AG09309 (cell line): ENCODE measurements around the gene SYNE4.

Experiments used
- DNase-seq: peaks from one replicate; pipeline ENCODE4 v3.0.0-alpha.2; 2010; ENCODE audit warnings: low read depth
- H3K4me3 ChIP-seq: 2 replicates; pipeline ENCODE4 v1.5.1; 2011; ENCODE audit warnings: mild to moderate bottlenecking, low read depth, low read length, moderate library complexity; ENCODE audit not compliant: control insufficient read depth
- TF ChIP-seq, protein P1 (sequence below): IDR thresholded peaks from 2 replicates; pipeline ENCODE4 v1.5.1; 2011; ENCODE audit warnings: mild to moderate bottlenecking, low read depth, low read length, inconsistent platforms; ENCODE audit not compliant: insufficient read depth, control insufficient read depth; ENCODE audit errors: missing control alignments

Gene SYNE4

GRCh38 chr19:36008336-36008978 lies at the start of gene SYNE4:
Gene SYNE4 (minus strand): TSS chr19:36008813. CDS start chr19:36008681, 132 bp downstream.
- no peak for DNase-seq
- H3K4me3 ChIP-seq, result peak within 1 kb of the TSS; percentile 52
- TF ChIP-seq, protein P1, sequence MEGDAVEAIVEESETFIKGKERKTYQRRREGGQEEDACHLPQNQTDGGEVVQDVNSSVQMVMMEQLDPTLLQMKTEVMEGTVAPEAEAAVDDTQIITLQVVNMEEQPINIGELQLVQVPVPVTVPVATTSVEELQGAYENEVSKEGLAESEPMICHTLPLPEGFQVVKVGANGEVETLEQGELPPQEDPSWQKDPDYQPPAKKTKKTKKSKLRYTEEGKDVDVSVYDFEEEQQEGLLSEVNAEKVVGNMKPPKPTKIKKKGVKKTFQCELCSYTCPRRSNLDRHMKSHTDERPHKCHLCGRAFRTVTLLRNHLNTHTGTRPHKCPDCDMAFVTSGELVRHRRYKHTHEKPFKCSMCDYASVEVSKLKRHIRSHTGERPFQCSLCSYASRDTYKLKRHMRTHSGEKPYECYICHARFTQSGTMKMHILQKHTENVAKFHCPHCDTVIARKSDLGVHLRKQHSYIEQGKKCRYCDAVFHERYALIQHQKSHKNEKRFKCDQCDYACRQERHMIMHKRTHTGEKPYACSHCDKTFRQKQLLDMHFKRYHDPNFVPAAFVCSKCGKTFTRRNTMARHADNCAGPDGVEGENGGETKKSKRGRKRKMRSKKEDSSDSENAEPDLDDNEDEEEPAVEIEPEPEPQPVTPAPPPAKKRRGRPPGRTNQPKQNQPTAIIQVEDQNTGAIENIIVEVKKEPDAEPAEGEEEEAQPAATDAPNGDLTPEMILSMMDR, result no peak

DNA sequence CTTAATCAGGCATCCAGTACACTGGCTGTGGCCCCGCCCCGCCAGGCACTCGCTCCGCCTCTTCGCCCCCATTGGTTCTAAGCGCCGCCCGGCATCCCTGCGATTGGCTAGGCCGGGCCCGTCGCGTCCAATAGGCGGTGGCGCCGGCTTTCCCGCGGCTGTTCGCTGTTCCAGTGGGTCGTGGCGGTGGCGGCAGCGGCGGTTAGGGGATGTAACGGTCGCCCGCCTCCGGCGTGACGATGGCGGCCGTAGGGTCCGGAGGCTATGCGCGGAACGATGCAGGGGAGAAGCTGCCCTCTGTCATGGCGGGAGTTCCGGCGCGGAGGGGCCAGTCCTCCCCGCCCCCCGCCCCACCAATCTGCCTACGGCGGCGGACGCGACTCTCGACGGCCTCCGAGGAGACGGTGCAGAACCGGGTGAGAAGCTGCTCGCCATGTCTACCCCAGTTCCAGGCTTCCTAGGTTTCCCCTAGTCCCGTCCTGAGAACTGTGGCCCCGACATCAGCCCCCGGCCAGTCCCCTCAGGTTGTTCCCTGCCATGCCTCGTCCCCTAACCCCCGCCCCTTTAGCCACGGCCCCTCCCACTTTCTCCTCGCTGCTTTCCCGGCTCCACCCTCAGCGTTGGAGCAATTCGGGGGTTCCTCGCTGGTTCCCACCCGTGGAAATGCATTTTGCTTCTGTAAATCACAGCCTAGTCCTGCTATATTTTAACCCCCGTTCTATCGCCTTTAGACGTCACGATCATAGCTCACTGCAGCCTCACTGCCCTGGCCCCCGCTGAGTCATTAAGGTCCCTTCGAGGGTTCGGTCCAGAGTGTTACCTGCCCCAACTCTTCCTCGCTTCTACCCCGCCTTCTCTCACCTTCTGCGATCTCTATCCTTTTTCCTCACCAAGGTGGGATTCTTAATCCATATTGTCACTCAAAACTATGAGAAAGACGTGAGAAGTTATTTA lies 46.4 kb upstream of the SYNE4 start, which contains the start of gene WDR62:
Gene WDR62, plus strand, starts transcription at position 165 of the 954 bp plus-strand sequence. Its CDS starts 75 bp downstream, at position 240.
- TF ChIP-seq, protein P1, result no peak
- peak within 1 kb of the TSS; percentile 83 for H3K4me3 ChIP-seq
- DNase-seq, result no peak

DNA sequence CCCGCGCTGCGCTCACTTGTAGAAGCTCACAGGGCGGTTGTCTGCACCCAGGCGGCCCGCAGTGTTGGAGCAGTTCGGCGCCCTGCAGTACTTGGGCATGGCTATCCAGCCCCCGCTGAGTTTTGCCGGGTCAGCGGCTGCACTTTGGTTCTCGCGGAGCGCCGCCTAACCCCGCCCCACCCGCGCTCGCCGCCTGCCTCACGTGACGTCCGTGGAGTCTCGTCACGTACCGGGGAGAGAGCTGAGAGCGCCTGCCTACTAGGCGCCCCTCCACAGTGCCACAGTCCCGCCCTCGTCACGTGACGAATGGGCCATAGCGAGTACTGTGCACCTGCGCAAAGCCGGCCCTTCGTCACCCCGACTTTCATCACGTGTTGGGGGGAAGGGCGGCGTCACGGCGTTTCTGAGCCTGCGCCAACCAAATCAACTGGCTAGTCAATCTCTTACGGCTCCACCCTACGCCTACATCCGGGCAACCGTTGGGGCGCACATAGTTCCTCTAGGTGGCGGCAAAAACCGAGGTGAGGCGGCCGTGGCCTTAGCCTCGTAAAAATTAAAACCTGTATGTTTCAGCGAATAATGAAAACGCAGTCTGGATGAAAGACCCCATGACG lies 45.6 kb upstream of the SYNE4 start, which contains the start of gene THAP8:
Gene THAP8, minus strand, starts transcription at position 167 of the 614 bp plus-strand sequence. Its CDS starts 68 bp downstream, at position 99.
- TF ChIP-seq, protein P1, result peak; percentile 57
- H3K4me3 ChIP-seq, result peak within 1 kb of the TSS; percentile 83
- peak; percentile 95 for DNase-seq

GRCh38 chr19:36051637-36052036 lies 43.0 kb upstream of the SYNE4 start:
- TF ChIP-seq, protein P1, result no peak
- no peak overlapping the region for H3K4me3 ChIP-seq
- DNase-seq, result no peak

GRCh38 chr19:36051236-36051635 lies 42.6 kb upstream of the SYNE4 start:
- TF ChIP-seq, protein P1, result peak; percentile 31
- DNase-seq, result no peak
- H3K4me3 ChIP-seq, result no peak overlapping the region

- no peak for DNase-seq
- TF ChIP-seq, protein P1, result no peak
Measured at GRCh38 chr19:36049080-36049698, 40.6 kb upstream of the SYNE4 start.

More at GRCh38 chr19:36049080-36049698, 40.6 kb upstream of the SYNE4 start:
- H3K4me3 ChIP-seq, result no peak overlapping the region
